ENCODE results near the gene IPMK. TPM values are rescaled to one million over a fixed set of nuclear protein-coding genes. Genes with fewer than 3 reads are reported as not detected.

Gene IPMK
- total RNA-seq, 1 experiment from 2014 or later: 5.5 TPM

DNA sequence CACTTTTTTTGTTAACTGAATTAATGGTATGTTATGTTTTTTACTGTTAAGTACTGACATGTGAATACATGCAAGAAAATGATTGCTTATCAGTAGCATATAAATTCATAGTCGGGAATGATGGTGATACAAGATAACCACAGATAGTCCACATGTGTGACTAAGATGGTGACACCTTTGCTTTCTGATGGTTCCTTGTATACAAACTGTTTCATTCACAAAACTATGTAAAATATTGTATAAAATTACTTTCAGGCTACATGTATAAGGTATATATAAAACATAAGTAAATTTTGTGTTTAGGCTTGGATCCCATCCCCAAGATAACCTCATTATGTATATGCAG, 11.2 kb upstream of the IPMK start:
- no peak overlapping the region for H3K9ac ChIP-seq (ENCODE audit: low read length)
- ChIA-PET POLR2A (no interaction called here), CTCF (no interaction called here), RAD21 (ENCODE audit: low non-redundant PET in 1 of 2, low total read pairs in 2 of 2, uncharacterized antibody in 2 of 2, unreplicated experiment in 2 of 2) (no interaction called here)
- no peak overlapping the region for H2AFZ ChIP-seq (ENCODE audit: low read depth, low read length, poor library complexity, severe bottlenecking)
- intact Hi-C loops (cut with micrococcal nuclease): no loop called here
- no peak overlapping the region for H3K4me2 ChIP-seq (ENCODE audit: low read length)
- H3K27me3 ChIP-seq (ENCODE audit: insufficient read depth, low read length): no peaks in the 10 kb centered on the region
- peaks cover 45% of the 10 kb centered on the region for H3K79me2 ChIP-seq (ENCODE audit: insufficient read depth, low read length)
- DNase-seq (ENCODE audit: low read depth, low spot score): no peak
- H3K27ac ChIP-seq (ENCODE audit: low read depth, low read length): no peak overlapping the region
- H3K9me2 ChIP-seq (ENCODE audit: insufficient read depth): no peaks in the 10 kb centered on the region
- no TSS peak for BruUV-seq (replicated peaks)
- ATAC-seq: no peak
- H3K4me3 ChIP-seq (replicated peaks in 1 of 2; ENCODE audit: low read depth in 1 of 2, low read length in 2 of 2): no peak overlapping the region
- H4K20me1 ChIP-seq (ENCODE audit: insufficient read depth): no peaks in the 10 kb centered on the region
- H3K4me1 ChIP-seq (ENCODE audit: control insufficient read depth in 1 of 2, insufficient read depth in 2 of 2, low read length in 2 of 2): peaks cover 20 to 22% of the 10 kb centered on the region in 2 experiments
- H3K9me3 ChIP-seq (ENCODE audit: control insufficient read depth in 1 of 2, insufficient read depth in 1 of 2, low read depth in 1 of 2, low read length in 2 of 2): no peaks in the 10 kb centered on the region
- TF ChIP-seq EZH2 (IDR thresholded peaks at IDR 0.05): no peak
- no peak for TF ChIP-seq FOSL1 (IDR thresholded peaks at IDR 0.05; ENCODE audit: low read depth)
- TF ChIP-seq ELF1 (IDR thresholded peaks at IDR 0.05; ENCODE audit: borderline replicate concordance, low read depth): no peak
- TF ChIP-seq, protein P1, sequence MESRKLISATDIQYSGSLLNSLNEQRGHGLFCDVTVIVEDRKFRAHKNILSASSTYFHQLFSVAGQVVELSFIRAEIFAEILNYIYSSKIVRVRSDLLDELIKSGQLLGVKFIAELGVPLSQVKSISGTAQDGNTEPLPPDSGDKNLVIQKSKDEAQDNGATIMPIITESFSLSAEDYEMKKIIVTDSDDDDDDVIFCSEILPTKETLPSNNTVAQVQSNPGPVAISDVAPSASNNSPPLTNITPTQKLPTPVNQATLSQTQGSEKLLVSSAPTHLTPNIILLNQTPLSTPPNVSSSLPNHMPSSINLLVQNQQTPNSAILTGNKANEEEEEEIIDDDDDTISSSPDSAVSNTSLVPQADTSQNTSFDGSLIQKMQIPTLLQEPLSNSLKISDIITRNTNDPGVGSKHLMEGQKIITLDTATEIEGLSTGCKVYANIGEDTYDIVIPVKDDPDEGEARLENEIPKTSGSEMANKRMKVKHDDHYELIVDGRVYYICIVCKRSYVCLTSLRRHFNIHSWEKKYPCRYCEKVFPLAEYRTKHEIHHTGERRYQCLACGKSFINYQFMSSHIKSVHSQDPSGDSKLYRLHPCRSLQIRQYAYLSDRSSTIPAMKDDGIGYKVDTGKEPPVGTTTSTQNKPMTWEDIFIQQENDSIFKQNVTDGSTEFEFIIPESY (IDR thresholded peaks at IDR 0.05; ENCODE audit: extremely low read depth, insufficient replicate concordance, low read length): no peak
- no peak for TF ChIP-seq YY1 (IDR thresholded peaks at IDR 0.05; ENCODE audit: extremely low read depth, insufficient replicate concordance, low read depth, low read length)
- TF ChIP-seq POLR2A (IDR thresholded peaks at IDR 0.05; ENCODE audit: borderline replicate concordance, extremely low read depth, insufficient read depth, insufficient read length): no peak
- no peak for TF ChIP-seq CEBPB (IDR thresholded peaks at IDR 0.05; ENCODE audit: low read depth)
- TF ChIP-seq, protein P2, sequence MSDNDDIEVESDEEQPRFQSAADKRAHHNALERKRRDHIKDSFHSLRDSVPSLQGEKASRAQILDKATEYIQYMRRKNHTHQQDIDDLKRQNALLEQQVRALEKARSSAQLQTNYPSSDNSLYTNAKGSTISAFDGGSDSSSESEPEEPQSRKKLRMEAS (IDR thresholded peaks at IDR 0.05): no peak
- TF ChIP-seq, protein P3, sequence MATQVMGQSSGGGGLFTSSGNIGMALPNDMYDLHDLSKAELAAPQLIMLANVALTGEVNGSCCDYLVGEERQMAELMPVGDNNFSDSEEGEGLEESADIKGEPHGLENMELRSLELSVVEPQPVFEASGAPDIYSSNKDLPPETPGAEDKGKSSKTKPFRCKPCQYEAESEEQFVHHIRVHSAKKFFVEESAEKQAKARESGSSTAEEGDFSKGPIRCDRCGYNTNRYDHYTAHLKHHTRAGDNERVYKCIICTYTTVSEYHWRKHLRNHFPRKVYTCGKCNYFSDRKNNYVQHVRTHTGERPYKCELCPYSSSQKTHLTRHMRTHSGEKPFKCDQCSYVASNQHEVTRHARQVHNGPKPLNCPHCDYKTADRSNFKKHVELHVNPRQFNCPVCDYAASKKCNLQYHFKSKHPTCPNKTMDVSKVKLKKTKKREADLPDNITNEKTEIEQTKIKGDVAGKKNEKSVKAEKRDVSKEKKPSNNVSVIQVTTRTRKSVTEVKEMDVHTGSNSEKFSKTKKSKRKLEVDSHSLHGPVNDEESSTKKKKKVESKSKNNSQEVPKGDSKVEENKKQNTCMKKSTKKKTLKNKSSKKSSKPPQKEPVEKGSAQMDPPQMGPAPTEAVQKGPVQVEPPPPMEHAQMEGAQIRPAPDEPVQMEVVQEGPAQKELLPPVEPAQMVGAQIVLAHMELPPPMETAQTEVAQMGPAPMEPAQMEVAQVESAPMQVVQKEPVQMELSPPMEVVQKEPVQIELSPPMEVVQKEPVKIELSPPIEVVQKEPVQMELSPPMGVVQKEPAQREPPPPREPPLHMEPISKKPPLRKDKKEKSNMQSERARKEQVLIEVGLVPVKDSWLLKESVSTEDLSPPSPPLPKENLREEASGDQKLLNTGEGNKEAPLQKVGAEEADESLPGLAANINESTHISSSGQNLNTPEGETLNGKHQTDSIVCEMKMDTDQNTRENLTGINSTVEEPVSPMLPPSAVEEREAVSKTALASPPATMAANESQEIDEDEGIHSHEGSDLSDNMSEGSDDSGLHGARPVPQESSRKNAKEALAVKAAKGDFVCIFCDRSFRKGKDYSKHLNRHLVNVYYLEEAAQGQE (IDR thresholded peaks at IDR 0.05; ENCODE audit: low read depth): no peak
- TF ChIP-seq POLR2AphosphoS5 (IDR thresholded peaks at IDR 0.05; ENCODE audit: low read depth, low read length): no peak
- no peak for TF ChIP-seq CBX3 (IDR thresholded peaks at IDR 0.05; ENCODE audit: low read depth)
- no peak for TF ChIP-seq EGR1 (IDR thresholded peaks at IDR 0.05; ENCODE audit: low read depth)
- TF ChIP-seq ZNF274 (IDR thresholded peaks at IDR 0.05; ENCODE audit: low read depth, low read length): no peak
- no peak for TF ChIP-seq SRF (IDR thresholded peaks at IDR 0.05; ENCODE audit: low read depth)
- TF ChIP-seq, protein P4, sequence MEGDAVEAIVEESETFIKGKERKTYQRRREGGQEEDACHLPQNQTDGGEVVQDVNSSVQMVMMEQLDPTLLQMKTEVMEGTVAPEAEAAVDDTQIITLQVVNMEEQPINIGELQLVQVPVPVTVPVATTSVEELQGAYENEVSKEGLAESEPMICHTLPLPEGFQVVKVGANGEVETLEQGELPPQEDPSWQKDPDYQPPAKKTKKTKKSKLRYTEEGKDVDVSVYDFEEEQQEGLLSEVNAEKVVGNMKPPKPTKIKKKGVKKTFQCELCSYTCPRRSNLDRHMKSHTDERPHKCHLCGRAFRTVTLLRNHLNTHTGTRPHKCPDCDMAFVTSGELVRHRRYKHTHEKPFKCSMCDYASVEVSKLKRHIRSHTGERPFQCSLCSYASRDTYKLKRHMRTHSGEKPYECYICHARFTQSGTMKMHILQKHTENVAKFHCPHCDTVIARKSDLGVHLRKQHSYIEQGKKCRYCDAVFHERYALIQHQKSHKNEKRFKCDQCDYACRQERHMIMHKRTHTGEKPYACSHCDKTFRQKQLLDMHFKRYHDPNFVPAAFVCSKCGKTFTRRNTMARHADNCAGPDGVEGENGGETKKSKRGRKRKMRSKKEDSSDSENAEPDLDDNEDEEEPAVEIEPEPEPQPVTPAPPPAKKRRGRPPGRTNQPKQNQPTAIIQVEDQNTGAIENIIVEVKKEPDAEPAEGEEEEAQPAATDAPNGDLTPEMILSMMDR (IDR thresholded peaks at IDR 0.05 in 2 of 3, conservative IDR thresholded peaks at IDR 0.05 in 1 of 3; ENCODE audit: borderline replicate concordance in 1 of 3, insufficient read depth in 1 of 3, low read depth in 2 of 3, low read length in 2 of 3): no peak
- TF ChIP-seq ZFX (IDR thresholded peaks at IDR 0.05): no peak
- TF ChIP-seq JUND (IDR thresholded peaks at IDR 0.05): no peak
- no peak for TF ChIP-seq RAD21 (IDR thresholded peaks at IDR 0.05; ENCODE audit: low read depth)
- peaks cover 0 to 4% of the 10 kb centered on the region in 2 experiments; a peak in 3 of 4 replicates for H3K36me3 ChIP-seq (ENCODE audit: control insufficient read depth in 1 of 2, insufficient read depth in 2 of 2, low read length in 2 of 2)

Data from HCT116 (cell line).